Measurements from ENCODE around the gene RBM20.

GRCh38 chr10:110723224-110723891 lies 79.2 kb downstream of the RBM20 start:
- TF ChIP-seq CTCF (IDR thresholded peaks at IDR 0.05) (no peak), POLR2A (IDR thresholded peaks at IDR 0.05) (no peak)

Measured in adrenal gland (tissue), 5 donors.